Measurements from ENCODE around the gene TECPR2.
A peak's percentile ranks its signal among the peaks of the same experiment; 100 is the strongest.

TECPR2 gene

DNA sequence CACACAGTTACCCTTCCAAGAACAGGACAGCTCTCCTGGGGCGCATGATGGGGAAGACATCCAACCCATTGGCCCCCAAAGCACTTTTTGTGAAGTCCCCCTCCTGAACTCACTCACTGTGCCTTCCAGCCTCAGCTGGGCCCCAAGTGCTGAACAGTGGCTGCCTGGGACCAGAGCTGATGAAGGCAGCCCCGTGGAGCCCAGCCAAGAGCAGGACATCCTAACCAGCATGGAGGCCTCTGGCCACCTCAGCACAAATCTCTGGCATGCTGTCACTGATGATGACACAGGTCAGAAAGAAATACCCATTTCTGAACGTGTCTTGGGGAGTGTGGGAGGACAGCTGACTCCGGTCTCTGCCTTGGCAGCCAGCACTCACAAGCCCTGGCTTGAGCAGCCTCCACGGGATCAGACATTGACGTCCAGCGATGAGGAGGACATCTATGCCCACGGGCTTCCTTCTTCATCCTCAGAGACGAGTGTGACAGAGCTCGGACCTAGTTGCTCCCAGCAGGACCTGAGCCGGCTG, 72.0 kb downstream of the TECPR2 start:
- no peak for DNase-seq

DNA sequence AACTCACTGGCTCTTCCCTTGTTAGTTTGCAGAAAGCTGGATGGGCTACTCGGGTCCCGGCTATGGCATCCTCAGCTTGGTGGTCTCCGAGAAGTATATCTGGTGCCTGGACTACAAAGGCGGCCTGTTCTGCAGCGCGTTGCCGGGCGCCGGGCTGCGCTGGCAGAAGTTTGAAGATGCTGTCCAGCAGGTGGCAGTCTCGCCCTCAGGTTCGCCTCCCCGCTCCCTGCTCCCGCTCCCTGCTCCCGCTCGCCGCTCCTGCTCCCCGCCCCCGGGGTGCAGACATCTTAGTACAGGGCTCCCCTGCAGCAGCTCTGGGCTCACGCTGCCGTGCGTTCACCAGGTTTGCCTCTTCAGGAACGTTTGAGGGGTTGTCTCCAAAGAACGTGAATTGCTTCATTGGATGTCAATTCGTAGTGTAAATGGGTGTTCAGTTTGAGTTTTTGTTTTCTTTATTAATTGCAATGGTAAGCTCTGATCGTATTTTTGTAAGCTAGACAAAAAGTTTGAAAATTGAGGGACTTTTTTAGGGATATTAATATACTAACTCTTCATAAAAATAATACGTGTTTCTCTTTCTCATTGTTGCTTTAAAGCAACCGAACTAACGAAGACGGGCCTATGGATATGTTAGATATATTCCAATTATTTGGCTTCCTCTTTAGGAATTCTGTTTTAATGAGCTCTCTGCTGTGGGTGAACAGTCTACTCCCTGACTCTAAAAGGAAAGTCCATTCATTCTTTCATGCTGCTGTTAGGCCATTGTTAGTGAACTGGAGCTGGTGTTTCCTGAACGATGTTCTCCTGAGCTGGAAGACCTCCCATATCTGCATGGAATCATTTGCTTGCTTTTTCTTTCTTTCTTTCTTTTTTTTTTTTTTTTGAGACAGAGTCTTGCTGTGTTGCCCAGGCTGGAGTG, 75.5 kb downstream of the TECPR2 start:
- DNase-seq: peak; percentile 89

DNA sequence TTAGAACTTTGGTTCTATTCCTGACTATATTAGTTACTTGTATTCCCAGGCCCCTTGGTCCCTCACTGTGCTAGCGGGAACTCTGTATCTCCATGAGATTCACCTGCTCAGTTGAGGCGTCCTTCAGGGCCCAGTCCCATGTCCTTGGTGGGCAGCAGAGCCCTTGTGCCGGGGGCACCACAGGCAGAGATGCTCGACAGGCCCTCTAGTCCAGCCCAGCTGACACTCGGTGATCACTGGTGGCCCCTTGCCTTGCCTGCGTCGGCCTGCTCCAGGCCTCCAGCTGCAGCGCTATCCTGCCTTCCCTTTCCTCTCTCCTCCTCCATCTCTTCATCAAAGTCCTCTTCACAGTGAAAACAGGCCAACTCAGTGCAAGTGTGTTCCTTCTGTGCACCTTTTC, 76.8 kb downstream of the TECPR2 start:
- no peak for DNase-seq

DNA sequence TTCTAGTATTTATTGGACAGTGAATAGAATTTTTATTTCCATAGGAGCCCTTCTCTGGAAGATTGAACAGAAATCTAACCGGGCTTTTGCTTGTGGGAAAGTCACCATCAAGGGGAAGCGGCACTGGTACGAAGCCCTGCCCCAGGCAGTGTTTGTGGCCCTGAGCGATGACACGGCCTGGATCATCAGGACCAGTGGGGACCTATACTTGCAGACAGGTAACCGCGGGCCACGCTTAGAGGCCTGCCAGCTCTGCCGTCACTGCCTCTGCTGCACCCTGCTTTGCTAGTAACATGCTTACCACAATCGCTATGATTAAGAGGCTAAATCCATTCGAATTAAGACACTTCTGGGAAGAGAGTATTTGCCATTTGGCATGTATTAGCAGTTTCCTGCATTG, 77.7 kb downstream of the TECPR2 start:
- DNase-seq: no peak

DNA sequence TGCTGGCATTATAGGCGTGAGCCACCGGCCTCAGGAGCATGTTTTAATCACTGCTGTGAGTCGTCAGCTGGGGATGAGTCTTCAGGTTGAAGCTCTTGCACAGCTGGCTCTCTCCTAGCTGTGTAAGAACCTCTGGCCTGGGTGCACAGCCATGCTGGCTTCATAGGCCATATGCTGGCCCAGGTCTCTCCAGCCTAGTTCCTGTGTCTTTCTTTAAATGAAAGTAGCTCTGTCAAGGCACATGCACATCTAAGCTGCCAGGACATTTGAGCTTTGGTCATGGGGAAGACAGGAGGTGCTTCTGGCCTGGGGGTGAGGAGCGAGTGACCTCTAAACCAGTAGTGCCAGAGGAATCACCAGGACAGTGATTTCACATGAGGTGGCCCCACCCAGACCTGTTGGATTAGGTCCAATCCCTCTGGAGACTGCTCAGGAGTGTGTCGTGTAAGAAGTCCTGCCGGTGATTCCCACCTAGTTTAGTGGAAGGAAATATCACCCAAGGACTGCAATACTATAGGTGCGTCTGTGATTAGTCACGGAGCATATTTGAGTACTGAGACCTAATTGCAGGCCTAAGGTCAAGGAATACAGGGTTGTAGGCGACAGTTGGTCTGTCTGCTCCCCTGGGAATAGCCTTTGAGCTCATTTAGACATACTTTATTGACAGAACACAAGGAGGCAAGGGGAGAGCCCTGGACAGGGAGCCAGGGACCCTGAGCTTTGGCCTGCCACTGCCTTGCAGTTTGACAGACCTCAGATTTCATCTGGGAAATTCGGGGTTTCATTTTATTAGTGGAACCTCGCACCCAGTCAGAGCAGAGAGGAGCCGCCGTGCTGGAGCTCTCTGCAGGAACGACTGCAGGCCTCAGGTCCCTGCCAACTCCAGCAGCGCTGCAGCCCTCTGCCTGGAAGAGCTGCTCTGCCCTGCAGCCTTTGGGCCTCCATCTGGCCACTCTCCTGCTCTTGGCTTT, 79.8 kb downstream of the TECPR2 start:
- DNase-seq: no peak

DNA sequence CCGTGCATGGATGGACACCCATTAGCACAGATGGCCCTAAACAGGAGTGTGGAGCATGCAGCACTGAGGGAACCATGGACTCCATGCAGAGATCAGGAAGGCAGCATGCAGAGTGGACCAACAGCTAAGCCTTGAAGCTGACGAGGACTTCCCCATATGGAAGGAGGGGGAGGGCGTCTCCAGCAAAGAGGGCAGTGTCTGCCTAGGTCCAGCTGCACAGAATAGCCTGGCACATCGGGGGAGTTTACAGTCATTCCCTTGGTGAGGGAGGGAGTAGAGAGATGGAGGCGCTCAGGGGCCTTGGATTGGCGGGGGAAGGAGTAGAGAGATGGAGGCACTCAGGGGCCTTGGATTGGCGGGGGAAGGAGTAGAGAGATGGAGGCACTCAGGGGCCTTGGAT, 82.3 kb downstream of the TECPR2 start:
- no peak for DNase-seq

DNA sequence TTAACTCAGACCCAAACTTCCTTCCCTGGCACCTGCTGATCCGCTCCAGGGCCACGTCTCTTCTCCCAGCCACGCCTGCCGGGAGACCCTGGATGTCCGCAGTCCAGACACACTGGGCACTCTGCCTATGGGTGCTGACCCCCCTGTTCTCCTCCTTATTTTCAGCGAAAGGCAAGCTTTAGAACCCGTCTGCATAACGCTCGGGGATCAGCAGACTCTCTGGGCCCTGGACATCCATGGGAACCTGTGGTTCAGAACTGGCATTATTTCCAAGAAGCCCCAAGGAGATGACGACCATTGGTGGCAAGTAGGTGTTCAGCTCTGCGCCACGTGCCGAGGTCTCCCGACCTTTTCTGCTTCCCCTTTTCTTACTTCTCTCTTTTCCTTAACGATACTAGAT, 82.9 kb downstream of the TECPR2 start:
- no peak for DNase-seq

DNA sequence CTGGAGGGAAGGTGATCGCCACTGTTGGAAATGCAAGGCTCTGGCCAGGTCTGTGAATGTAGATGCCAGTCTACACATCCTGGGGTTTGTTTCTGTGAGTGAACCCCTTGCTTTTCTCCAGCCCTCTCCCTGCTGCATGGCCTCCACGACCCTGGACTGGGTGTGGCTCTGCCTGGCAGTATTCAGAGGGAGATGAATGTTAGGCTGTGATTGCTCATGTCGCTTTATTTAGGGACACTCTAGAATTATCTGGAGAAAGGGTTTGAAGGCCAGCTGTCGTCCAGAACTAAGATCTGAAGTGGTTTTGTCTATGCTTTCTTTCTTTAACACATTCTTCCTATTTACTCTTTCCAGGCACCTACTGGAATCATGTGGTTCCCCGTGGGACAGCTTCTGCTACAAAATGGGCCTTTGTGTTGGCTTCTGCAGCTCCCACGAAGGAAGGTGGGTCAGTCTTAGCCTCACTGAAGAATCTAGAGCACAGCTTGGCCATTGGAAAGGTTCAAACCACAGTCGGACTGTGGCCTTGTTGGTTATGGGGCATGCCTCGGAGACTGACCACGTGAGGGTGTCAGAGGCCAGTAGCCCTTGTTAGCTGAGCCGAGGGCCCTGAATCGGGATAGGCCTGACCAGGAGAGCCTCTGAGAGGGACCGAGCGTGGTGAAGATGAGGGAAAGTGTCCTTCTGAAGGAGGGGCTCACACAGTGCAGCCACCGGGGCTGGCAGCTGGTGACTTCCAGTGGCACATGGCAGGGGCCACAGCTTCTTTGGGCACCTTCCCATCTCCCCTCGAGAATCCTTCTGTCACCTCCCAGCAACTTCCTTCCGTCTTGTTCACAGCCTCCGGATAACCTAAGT, 87.7 kb downstream of the TECPR2 start:
- no peak for DNase-seq

DNA sequence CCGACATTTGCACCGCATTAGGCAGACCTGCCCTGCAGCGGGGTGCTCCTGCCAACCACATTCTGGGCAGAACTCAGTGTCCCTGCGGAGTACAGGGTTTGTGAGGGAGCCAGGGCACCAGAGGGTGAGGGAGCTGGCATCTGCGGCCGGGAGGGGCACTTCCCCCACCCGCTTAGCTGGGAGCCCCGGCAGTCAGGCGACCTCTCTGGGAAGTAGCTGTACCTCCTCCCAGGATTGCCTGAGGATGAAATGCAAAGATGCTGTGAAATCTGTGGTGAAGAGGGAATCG, 88.3 kb downstream of the TECPR2 start:
- DNase-seq: no peak

DNA sequence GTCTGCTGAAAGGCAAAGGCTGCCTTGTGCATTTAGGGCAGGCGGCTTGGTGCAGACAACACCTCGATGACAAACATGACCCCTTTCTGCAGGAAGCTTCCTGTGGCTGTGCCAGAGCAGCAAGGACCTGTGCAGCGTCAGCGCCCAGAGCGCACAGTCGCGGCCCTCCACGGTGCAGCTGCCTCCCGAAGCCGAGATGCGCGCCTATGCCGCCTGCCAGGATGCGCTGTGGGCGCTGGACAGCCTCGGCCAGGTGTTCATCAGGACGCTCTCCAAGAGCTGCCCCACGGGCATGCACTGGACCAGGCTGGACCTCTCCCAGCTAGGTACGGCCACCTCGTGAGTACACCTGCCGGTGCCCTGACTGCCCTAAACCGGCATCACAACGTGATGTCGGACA, 89.6 kb downstream of the TECPR2 start:
- no peak for DNase-seq

DNA sequence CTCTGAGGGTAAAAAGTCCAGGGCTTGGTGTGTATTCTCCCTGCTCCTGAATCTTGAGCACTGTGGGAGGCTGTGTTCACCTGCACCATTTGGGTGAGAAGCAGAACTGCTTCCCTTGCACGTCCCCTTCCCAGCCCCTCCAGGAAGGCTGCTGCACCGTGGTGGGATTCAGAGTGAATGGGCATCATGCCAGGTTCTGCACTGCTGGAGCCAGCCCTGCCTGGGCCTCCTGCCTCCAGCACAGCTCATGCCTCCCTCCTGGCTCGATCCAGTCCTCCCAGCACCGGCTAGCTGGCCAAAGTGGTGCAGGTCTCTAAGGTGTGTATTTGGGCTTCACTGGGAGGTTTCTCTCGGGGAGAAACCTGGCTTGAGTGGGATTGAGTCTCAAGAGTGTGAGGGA, 92.0 kb downstream of the TECPR2 start:
- DNase-seq: no peak

DNA sequence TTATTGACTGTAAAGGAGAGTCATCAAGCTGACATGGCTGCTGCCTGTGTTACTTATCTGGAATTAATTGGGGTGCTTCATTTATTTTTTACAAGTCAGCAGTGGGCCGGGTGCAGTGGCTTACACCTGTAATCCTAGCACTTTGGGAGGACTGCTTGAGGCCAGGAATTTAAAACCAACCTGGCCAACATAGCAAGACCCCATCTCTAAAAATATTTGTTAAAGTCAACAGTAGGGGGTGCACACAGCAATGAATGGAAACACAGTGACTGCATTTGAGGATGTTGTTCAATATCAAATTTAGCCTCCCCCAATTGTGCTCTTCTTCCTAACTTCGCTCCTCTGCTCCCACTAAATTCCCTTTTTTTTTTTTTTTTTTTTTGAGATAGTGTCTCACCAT, 94.8 kb downstream of the TECPR2 start:
- no peak for DNase-seq

DNA sequence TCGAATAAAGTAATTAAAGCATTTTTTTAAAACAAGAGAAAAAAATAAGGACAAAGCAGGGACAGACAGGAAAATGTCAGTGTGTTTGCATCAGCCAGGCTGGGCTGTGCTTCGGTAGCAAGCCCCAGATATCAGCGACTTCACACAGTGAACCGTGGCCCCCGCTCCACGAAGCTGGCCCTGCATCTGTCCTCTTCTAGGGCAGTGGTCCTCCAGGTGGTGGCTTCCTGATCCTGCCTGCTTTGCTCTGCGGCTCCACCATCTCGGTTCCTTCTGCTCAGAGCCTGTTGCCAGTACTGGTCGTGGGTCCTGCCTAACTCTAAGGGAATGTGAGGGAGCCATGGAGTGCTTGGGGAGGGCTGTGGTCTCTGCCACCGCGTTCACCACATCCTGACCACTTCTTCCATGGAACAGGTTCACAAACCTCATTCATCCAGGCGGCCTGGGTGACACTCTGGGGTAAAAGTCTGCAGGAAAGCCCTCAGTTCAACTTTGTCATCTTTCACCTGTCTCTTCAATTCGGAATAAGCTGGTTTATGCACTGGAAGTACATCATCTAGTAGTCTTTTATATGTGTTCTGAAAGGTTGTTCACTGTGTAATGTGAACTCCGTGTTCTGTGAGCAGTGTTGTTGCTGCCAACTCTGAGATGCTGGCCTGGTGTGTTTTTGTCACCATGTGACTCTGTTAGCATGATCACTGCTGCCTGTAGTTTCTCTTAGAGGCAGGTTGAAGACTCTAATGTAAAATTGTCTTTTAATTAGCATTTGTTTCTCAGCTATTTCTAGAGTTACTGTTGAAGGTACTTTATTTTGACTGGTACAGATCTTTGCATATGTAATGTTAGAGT, 99.0 kb downstream of the TECPR2 start:
- no peak for DNase-seq

DNA sequence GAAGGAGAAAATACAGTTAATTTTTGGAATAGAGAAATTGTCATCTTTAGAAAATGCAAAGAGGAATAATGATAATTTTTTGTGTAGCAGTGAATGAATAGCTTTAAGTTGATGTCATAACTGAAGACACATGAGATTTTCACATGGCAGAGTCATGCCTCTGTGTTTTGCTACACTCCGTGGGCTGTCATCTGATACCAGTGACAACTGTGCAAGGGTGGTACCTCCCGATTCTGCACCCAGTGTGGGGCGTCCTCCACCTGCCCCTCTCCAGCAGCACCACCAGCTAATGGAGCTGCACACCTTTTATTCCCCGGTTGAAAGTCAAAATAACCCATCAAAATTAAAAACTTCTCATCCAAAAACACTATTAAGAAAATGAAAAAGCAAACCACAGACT, 99.7 kb downstream of the TECPR2 start:
- no peak for DNase-seq

DNA sequence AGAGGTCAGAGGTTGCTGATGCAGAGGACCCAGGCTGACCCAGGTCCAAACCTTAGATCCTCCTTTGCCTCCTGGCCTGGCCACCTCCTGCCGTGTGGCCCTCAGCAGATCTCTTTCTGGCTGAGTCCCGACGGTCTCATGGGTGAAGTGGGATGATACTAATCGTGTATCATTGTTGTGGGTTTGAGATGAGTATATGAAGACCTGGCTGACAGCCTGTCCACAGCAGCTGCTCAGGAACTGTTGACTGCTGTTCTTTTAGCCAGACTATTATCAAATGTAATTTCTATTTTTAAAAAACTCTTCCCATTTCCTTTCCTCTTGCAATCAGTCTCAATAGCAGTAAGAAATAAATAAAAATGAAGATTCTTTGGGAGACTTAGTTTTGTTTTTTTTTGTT, 101.3 kb downstream of the TECPR2 start:
- no peak for DNase-seq

DNA sequence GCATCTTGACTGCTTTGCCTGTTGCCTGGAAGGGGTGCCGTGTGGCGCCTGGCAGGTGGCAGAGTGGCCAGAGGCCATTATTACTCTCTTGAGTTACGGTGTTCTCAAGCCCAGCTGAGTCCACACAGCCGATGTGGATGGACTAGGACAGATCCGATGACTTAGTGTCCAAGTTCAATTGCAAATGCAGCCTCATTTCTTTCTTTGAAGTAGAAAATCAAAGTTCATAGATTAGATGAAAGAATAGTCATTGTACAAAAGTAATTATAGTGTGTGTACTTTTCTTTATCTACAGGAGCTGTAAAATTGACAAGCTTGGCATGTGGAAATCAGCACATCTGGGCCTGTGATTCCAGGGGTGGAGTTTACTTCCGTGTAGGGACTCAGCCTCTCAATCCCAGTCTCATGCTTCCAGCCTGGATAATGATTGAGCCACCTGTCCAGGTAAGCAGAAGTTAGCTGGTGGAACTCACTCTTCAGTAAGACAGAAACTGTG, 102.2 kb downstream of the TECPR2 start:
- no peak for DNase-seq

DNA sequence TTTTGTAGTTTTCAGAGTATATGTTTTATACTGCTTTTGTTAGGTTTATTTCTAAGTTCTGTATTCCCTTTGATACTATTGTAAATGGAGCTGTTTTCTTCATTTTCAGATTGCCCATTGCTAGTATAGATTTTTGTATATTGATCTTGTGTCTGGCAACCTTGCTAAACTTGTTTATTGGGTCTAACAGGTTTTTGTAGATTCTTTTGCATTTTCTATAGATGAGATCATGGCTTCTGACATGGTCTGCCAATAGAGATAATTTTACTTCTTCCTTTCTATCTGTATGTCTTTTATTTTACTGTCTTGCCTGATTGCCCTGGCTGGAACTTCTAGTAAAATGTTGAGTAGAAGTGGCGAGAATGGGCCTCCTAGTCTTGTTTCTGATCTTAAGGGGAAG, 106.5 kb downstream of the TECPR2 start:
- DNase-seq: no peak

DNA sequence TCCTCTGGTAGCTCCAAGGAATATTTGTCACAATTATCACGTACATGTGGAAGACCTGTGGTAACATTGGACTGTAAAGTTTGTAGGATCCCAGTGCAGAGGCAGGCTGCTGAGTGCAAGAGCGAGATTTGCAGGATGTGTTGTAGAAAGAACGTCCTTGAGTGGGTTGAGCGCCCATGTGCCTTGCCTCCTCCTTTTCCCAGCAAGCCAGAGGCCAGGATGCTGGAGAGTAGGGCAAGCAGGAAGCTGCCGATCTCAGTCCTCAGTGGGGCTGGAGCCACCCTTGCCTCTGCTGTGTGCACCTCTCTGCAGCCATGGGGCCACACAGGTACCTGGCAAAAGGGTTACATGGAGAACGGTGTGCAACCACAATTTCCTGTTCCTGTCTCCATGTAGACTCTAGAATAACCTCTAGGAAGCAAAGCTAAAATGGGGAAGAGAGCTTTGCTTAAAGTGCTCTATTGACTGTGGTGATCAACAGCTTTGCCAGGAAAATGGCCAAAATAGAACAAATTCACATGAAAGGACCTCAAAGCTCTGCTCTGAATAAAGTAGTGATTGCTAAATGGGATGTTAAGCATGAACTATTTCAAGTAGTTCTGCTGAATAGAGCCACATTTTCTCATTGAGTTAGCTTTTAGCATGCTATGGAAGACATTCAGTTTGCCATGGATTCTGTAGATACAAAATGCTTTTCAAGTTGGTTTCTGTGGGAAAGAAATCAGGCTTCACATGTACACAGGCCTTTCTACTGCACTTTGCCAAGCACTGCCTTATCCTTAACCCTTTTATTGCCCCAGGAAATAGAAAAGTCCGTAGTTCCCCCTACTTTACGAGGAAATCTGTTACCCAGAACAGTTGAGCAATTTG, 109.4 kb downstream of the TECPR2 start:
- no peak for DNase-seq

DNA sequence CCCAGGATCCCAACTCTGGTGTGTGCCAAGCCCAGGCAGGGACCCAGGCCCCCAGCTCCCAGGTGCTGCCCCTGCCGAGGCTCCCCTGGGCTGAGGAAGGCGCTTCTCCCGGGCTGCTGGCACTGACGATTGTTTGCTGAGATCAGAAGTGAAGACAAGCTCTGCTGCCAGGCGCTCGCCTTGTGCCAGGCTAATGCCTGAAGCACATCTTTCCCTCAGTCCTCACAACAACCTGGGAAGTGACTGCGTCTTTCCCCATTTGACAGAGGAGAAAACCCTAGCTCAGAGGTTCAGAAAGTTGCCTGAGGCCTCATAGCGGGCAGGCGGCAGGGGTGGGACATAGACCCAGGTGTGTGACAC, 110.0 kb downstream of the TECPR2 start:
- no peak for DNase-seq

DNA sequence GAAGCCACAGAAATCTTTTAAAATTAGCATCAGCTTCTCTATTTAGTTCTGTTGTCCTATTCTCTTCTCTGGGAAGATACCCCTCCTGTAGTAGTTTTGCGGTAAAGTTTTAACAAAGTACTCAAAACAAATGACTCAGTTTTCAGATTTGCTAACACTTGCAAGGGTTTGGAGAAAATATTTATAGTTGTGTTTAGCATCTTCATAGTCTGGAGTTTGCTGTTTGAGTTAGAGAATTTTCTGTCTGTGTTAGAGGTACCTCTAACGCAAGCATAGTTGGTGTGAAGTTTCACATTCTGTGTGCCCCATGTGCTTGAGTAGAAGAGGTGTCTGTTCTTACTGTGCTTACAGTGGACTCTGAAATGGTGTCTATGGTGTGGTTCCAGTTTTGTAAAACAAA, 110.8 kb downstream of the TECPR2 start:
- no peak for DNase-seq

DNA sequence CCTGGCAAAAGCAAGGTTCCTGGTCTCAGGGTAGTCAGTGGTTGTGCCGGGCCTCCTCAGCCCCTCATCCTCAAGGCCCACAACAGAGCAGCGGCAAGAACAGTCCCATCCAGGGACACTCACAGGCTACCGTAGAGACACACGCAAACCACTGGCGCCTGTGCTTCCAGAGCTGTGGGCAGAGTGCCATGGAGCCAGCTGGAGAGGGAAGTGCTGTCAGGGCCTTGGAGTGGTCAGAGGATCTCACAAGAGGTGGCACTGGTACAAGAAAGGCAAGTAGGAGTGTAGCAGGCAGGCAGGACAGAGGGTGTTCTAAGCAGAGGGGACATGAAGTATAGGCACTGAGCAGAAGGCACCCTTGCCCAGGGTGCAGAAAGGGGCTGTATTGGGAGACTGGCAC, 112.2 kb downstream of the TECPR2 start:
- DNase-seq: no peak
